Activated T-helper 9 cell treated with anti-CD3 and anti-CD28 coated beads, Interleukin-2, amount 50 U/mL, for 16 hours (primary cell): ENCODE measurements around the gene SIRPB1.
"Not testable (repeated sequence)": the region's sequence is repeated elsewhere in the genome, so short reads cannot be mapped to it uniquely, and the experiment has no call there.

ENCODE experiments used
- DNase-seq: peaks from one replicate; pipeline ENCODE4 v3.0.0-alpha.2; 2020; ENCODE audit warnings: low read depth

The SIRPB1 gene

GRCh38 chr20:1619861-1620444, at the start of gene SIRPB1:
SIRPB1 (minus strand) TSS chr20:1620009; CDS start chr20:1619944, 65 bp downstream.
- DNase-seq = no peak

GRCh38 chr20:1669304-1669703, 49.5 kb upstream of the SIRPB1 start:
- DNase-seq = no peak

DNA sequence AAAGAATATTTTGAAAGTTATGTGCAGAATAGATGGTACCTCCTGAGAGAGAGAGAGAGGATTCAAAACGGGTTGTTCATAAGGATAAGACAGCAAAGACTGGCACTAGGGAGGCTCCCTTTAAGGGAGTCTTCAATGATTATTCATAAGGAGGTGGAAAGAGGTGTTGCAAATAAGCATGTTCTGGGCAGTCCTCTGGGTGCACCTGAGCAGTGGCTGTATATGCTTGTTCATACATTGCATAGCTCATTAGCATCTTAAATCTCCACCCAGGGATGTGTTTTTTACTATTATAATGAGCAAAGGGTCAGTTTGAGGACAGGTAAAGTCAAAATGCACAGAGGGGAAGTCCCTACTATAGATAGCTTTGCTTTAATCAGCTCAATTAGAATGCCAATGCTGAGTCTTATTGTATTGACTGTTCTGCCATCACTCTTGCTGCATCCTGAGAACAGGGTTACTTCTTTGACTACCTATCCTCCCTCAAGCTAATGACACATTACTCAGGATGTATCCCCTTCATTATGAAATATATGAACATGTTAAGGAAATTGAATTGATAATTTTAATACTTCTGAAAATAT, 47.8 kb upstream of the SIRPB1 start:
- no peak for DNase-seq

DNA sequence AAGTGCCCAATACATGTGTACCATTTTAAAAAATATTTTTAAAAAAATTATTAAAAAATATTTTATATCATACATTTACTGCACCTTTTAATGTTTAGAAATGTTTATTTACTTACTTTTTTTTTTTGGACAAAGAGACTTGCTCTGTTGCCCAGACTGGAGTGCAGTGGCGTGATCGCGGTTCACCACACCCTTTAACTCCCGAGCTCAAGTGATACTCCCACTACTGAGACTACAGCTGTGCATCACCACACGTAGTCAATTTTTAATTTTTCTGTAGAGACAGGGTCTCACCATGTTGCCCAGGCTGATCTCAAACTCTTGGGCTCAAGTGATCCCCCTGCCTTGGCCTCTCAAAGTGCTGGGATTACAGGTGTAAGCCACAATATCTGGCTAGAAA, 47.0 kb upstream of the SIRPB1 start:
- DNase-seq = no peak

- no peak for DNase-seq
These were observed 45.5 kb upstream of the SIRPB1 start for GRCh38 chr20:1665345-1665744.

DNA sequence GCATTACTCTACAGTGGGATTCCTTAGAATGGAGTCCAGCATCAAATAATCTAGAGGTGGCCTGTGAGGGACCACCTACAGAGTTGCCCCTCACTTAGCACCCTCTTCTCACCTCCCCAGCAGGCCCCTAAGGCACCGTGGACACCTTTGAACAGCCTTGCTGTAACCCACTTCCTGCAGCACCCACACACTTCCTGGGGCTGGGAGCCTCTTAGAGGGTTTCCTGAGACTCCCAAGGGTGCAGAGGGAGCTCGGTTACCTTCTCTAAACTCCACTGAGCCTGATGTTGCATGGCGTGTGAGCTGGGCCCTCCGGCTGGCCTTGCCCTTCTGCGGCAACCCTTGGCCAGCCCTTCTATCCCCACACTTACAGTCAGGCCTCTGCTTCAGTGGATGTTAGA, 45.1 kb upstream of the SIRPB1 start:
- DNase-seq = peak; percentile 34

GRCh38 chr20:1663917-1664316, 44.1 kb upstream of the SIRPB1 start:
- DNase-seq = no peak

GRCh38 chr20:1661542-1662299, 41.9 kb upstream of the SIRPB1 start:
- no peak for DNase-seq

- DNase-seq = no peak
These were observed 40.4 kb upstream of the SIRPB1 start for GRCh38 chr20:1660246-1660645.

- DNase-seq = no peak
These were observed 37.9 kb upstream of the SIRPB1 start, which contains the start of gene SIRPG for GRCh38 chr20:1657556-1658334. SIRPG (minus strand) TSS chr20:1657779; CDS start chr20:1657714, 65 bp downstream.

GRCh38 chr20:1656844-1657243, 37.0 kb upstream of the SIRPB1 start:
- no peak for DNase-seq

GRCh38 chr20:1654996-1655395, 35.2 kb upstream of the SIRPB1 start:
- DNase-seq = no peak

GRCh38 chr20:1652960-1653359, 33.2 kb upstream of the SIRPB1 start:
- DNase-seq = no peak

DNA sequence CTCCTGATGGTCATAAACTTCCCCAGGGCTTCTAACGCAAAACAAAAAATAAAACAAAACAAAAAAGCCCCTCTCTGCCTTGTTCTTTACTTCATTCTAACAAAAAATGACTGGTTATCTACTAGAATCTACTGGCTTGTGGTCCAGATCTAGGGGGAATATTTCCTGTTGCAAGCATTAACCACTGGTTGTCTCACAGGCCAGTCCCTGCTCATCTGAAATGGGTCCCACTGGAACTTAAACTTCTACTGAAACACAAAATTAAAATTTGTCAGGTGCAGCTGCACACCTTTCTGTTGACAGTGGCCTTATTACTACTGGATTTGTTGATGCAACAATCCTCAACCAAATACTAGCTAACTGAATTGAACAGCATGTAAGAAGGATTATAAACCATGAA, 32.3 kb upstream of the SIRPB1 start:
- no peak for DNase-seq

DNA sequence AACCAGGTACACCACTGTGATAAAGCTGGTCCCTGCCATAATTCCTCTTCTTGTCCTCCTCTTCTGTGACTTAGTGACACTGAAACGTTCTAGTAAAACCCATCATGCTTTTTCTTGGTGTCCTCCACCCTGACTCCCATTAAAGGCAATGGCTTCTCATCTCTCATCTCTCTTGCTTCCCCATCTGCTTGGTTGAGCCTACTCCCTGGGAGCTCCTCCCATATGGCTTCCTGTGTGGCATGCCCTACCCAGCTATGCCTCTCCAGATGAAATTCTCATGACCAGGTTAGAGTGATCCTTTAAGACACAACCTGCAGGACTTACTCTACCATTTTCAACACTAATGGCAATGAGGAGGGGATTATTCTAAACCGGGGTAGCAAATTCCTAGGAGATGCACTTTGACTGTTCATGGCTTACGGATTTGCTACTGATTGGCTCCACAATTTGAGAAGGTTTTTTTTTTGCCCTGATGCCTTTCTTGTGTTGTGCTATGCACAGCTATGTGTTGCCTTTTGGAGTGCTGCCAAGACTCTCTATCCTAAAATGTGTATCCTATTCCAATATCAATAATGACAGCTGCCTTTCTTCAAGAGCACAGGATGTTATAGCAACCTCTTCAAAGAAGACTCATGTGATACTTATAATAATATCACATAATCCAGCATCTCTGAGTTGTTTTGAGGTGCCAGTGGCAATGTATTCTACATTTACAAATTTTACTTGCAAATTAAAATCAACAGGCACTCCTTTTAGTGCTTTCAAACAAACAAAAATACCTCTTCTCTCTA, 31.7 kb upstream of the SIRPB1 start:
- no peak for DNase-seq

DNA sequence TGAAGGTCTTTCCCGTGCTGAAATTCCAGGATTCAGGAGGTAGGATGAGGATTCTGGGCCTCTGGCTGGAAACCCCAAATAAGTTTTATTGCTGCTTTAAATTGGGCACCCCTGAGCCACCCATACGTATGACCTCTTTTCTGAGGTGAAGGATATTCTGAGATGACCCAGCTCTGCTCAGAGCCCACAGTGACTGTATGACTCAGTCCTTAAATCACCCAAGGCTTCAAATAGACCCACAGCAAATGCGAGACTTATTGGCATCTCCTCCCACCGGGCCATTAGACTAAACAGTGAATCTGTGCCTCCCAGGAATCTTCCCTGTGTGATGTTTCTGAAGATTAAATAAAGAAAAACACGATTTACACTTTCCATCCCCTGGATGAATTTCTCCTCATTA, 28.3 kb upstream of the SIRPB1 start:
- DNase-seq = no peak

GRCh38 chr20:1646975-1647431, 27.2 kb upstream of the SIRPB1 start:
- DNase-seq = no peak

DNA sequence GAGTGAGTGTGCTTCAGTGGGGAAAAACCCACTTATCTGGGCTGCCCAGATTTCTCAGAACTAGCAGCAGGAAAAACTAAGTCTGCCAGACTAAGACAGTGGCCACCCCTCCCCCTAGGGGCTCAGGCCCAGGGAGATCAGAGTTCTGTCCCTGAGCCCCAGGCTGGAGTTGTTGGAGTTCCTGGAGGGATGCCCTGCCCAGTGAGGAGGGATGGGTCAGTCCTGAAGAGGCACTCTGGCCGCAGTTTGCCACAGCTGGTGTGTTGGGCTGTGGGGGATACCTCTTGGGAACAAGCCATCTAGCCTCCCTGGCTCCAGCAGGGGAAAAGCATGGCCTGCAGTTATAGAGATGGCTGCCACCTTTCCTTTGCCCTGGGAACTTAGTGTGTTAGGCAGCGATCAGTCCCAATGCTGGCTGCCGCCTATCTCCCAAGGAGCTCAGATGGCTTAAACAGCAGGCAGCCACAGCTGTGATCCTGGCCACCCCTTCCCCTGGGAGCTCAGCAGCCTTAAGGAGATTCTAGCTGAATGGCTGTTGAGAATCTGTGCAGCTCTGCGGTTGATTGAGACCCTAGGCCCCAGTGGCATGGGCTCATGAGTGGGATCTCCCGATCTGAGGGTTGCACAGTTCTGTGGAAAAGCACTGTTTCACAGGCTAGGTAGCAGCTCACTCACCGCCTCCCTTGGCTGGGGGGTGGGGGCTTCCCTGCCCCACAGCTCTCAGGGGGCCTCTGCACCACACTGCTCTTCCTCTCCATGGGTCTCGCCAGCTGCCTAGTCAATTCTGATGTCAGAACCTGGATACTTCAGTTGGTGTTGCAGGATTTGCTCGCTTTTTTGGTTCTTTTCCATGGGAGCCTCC, 24.5 kb upstream of the SIRPB1 start:
- no peak for DNase-seq

DNA sequence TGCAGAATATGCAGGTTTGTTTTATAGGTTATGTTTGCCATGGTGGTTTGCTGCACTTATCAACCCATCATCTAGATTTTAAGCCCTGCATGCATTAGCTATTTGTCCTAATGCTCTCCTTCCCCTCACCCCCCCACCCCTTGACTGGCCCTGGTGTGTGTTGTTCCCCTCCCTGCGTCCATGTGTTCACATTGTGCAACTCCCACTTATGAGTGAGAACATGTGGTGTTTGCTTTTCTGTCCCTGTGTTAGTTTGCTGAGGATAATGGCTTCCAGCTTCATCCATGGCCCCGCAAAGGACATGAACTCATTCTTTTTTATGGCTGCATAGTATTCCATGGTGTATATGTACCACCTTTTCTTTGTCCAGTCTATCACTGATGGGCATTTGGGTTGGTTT, 18.8 kb upstream of the SIRPB1 start:
- not testable (repeated sequence) for DNase-seq

DNA sequence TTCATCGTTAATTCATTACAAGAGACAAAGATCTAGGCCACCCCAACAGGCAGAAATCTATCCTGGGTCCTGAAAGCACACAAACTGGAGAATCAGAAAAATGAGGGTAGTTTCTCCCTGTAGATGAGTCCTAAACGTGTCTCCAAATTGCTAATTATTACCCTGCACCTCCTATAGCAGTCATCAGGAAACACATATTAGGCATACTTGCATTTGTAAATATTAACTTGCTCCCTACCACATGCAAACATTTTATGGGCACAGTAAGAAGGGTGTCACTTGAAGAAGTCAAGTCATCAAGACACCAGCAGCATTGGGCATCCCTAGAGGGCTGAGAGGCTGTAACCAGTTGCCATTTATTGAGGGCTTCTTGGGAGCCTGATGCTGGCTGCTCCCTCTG, 17.9 kb upstream of the SIRPB1 start:
- no peak for DNase-seq

- DNase-seq = no peak
These were observed 17.4 kb upstream of the SIRPB1 start for GRCh38 chr20:1637226-1637625.
